Memory B cell (primary cell): Measurements from ENCODE around the gene MYO5A.

Experiments used
- ATAC-seq: fragments of 150-1000 bp; cut with Tn5 transposase; 2 replicates; pipeline ENCODE4 v1.10.0; 2021; ENCODE audit warnings: low read depth, mild to moderate bottlenecking, moderate library complexity
- DNase-seq, 2 donors: peaks; one replicate each; pipeline ENCODE4 v3.0.0; 2022; ENCODE audit warnings: low spot score in 2 of 2
- H3K27ac Mint-ChIP-seq: one replicate; pipeline ENCODE4 v1.8.0; 2022; ENCODE audit warnings: mild to moderate bottlenecking, moderate library complexity, mixed read lengths
- H3K27me3 Mint-ChIP-seq: one replicate; pipeline ENCODE4 v1.8.0; 2022; ENCODE audit warnings: mixed read lengths
- H3K36me3 Mint-ChIP-seq: one replicate; pipeline ENCODE4 v1.8.0; 2022; ENCODE audit warnings: mild to moderate bottlenecking, mixed read lengths
- H3K4me1 Mint-ChIP-seq: one replicate; pipeline ENCODE4 v1.8.0; 2022; ENCODE audit warnings: mixed read lengths
- H3K4me3 Mint-ChIP-seq: one replicate; pipeline ENCODE4 v1.8.0; 2022; ENCODE audit warnings: mild to moderate bottlenecking, moderate library complexity, mixed read lengths
- H3K9me3 Mint-ChIP-seq: one replicate; pipeline ENCODE4 v1.8.0; 2022; ENCODE audit warnings: mixed read lengths

Gene MYO5A

GRCh38 chr15:52308446-52309153 lies 220.1 kb downstream of the MYO5A start:
- DNase-seq (no peak), ATAC-seq (peak; percentile 70)
- Mint-ChIP-seq H3K4me3 (peak overlapping the region; percentile 50), H3K9me3 (no peaks in the 10 kb centered on the region), H3K36me3 (peaks cover 14% of the 10 kb centered on the region), H3K27me3 (no peaks in the 10 kb centered on the region), H3K27ac (peak overlapping the region; percentile 65), H3K4me1 (peaks cover 23% of the 10 kb centered on the region)

DNA sequence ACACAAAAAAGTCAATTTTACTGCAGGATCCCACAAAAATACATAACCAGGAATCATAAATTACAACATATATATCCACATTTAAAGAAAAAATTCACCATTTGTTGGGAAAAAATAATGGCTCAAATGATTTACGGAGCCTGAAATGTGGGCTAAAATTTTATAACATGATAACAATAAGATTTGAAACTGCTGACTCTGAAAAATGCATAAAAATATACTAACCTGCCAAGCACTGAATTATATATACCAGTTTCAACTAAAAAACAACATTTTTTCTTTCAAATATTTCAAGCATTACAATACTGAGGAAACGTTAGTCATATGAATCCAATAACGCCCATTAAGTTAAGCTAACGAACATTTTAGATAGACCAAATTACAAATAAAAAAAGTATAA lies 220.8 kb downstream of the MYO5A start:
- DNase-seq (no peak), ATAC-seq (no peak)
- Mint-ChIP-seq H3K4me1 (peaks cover 28% of the 10 kb centered on the region), H3K4me3 (no peak overlapping the region), H3K27me3 (no peaks in the 10 kb centered on the region), H3K27ac (no peak overlapping the region), H3K9me3 (no peaks in the 10 kb centered on the region), H3K36me3 (peaks cover 10% of the 10 kb centered on the region)

- no peaks in the 10 kb centered on the region for H3K9me3 Mint-ChIP-seq
- peaks cover 28% of the 10 kb centered on the region for H3K4me1 Mint-ChIP-seq
- ATAC-seq (no peak), DNase-seq (no peak)
- H3K36me3 Mint-ChIP-seq, result peaks cover 8% of the 10 kb centered on the region
- H3K27ac Mint-ChIP-seq, result no peak overlapping the region
- H3K27me3 Mint-ChIP-seq, result no peaks in the 10 kb centered on the region
- no peak overlapping the region for H3K4me3 Mint-ChIP-seq
Observed at GRCh38 chr15:52306270-52306669, 222.4 kb downstream of the MYO5A start.

- H3K4me1 Mint-ChIP-seq, result peaks cover 11% of the 10 kb centered on the region
- H3K27ac Mint-ChIP-seq, result no peak overlapping the region
- peaks cover 4% of the 10 kb centered on the region for H3K36me3 Mint-ChIP-seq
- peaks cover 5% of the 10 kb centered on the region for H3K9me3 Mint-ChIP-seq
- no peak overlapping the region for H3K4me3 Mint-ChIP-seq
- no peak for DNase-seq
- no peaks in the 10 kb centered on the region for H3K27me3 Mint-ChIP-seq
- no peak for ATAC-seq
Observed at GRCh38 chr15:52303093-52303772, 225.4 kb downstream of the MYO5A start.

DNA sequence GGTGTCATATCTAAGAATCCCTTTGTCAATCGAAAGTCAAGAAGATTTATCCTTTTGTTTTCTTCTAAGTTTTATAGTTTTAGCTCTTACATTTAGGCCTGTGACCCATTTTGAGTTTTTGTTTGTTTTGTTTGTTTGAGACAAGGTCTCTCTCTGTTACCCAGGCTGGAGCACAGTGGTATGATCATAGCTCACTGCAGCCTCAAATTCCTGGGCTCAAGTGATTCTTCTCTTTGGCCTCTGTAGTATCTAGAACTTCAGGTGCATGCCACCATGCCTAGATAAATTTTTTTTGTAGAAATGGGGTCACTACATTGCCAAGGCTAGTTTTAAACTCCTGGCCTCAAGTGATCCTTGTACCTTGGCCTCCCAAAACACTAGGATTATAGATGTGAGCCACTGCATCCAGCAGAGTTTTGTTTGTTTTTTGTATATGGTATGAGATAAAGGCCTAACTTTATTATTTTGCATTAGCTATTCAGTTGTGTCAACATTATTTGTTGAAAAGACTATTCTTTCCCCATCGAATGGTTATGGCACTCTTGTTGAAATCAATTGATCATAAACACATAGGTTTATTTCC lies 227.3 kb downstream of the MYO5A start:
- DNase-seq (no peak), ATAC-seq (no peak)
- H3K4me1 Mint-ChIP-seq, result peaks cover 11% of the 10 kb centered on the region
- H3K27ac Mint-ChIP-seq, result no peak overlapping the region
- H3K36me3 Mint-ChIP-seq, result peaks cover 4% of the 10 kb centered on the region
- no peak overlapping the region for H3K4me3 Mint-ChIP-seq
- H3K9me3 Mint-ChIP-seq, result peaks cover 5% of the 10 kb centered on the region
- no peaks in the 10 kb centered on the region for H3K27me3 Mint-ChIP-seq

GRCh38 chr15:52295421-52296001 lies 233.2 kb downstream of the MYO5A start, which contains the start of gene MYO5C:
TSS of gene MYO5C (minus strand) at chr15:52295804. CDS start at chr15:52295636, 168 bp downstream.
- H3K9me3 Mint-ChIP-seq, result peaks cover 5% of the 10 kb centered on the region
- peak within 1 kb of the TSS; percentile 67 for H3K4me3 Mint-ChIP-seq
- peak; percentile 59 for ATAC-seq
- peaks cover 14% of the 10 kb centered on the region for H3K27me3 Mint-ChIP-seq
- peak in 1 of 2 donors; percentile 20 for DNase-seq
- H3K4me1 Mint-ChIP-seq, result peaks cover 28% of the 10 kb centered on the region
- no peak within 1 kb of the TSS for H3K27ac Mint-ChIP-seq
- H3K36me3 Mint-ChIP-seq, result no peaks in the 10 kb centered on the region

DNA sequence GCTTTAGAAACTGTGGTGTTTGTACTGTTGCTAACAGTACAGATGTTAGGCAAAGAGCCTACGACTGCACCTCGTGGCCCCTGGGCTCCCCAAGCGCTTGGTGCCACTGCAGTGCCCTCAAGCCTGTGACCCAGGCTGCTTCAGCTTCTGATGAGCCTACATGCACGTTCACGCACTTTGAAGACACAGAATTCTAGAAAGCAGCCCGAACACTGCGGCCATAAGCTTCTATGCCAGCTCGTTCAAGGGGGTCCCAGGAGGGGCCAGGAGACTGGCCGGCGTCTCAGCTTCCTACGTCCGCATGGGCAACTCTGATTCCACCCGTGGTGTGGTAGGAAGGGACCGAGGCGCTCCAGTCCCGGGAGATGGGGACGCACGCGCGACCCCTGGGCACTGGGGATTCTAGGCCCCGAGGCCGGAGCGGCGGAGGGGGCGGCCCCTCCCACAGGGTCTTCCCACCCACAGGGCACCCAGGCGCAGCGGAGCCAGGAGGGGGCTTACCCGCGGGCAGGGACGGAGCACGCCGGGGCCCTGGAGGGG lies 233.7 kb downstream of the MYO5A start:
- Mint-ChIP-seq H3K27me3 (peaks cover 14% of the 10 kb centered on the region), H3K9me3 (peaks cover under 1% of the 10 kb centered on the region), H3K27ac (no peak overlapping the region), H3K36me3 (no peaks in the 10 kb centered on the region), H3K4me1 (peaks cover 29% of the 10 kb centered on the region), H3K4me3 (peak overlapping the region; percentile 67)
- peak; percentile 16 for ATAC-seq
- peak in 1 of 2 donors; percentile 14 for DNase-seq

GRCh38 chr15:52292780-52293392 lies 235.8 kb downstream of the MYO5A start:
- peaks cover 14% of the 10 kb centered on the region for H3K27me3 Mint-ChIP-seq
- H3K4me1 Mint-ChIP-seq, result peaks cover 29% of the 10 kb centered on the region
- no peak for DNase-seq
- peak; percentile 47 for ATAC-seq
- no peaks in the 10 kb centered on the region for H3K9me3 Mint-ChIP-seq
- no peak overlapping the region for H3K27ac Mint-ChIP-seq
- no peak overlapping the region for H3K4me3 Mint-ChIP-seq
- H3K36me3 Mint-ChIP-seq, result no peaks in the 10 kb centered on the region

- peak; percentile 32 for ATAC-seq
- H3K9me3 Mint-ChIP-seq, result no peaks in the 10 kb centered on the region
- H3K36me3 Mint-ChIP-seq, result no peaks in the 10 kb centered on the region
- DNase-seq, result no peak
- H3K4me3 Mint-ChIP-seq, result peak overlapping the region; percentile 56
- H3K4me1 Mint-ChIP-seq, result peaks cover 29% of the 10 kb centered on the region
- no peak overlapping the region for H3K27ac Mint-ChIP-seq
- H3K27me3 Mint-ChIP-seq, result peaks cover 14% of the 10 kb centered on the region
Observed at GRCh38 chr15:52291204-52291603, 237.5 kb downstream of the MYO5A start.

GRCh38 chr15:52290800-52291199 lies 237.9 kb downstream of the MYO5A start:
- Mint-ChIP-seq H3K4me1 (peaks cover 29% of the 10 kb centered on the region), H3K36me3 (no peaks in the 10 kb centered on the region), H3K4me3 (no peak overlapping the region), H3K27ac (no peak overlapping the region), H3K27me3 (peaks cover 14% of the 10 kb centered on the region), H3K9me3 (no peaks in the 10 kb centered on the region)
- no peak for ATAC-seq
- DNase-seq, result no peak

DNA sequence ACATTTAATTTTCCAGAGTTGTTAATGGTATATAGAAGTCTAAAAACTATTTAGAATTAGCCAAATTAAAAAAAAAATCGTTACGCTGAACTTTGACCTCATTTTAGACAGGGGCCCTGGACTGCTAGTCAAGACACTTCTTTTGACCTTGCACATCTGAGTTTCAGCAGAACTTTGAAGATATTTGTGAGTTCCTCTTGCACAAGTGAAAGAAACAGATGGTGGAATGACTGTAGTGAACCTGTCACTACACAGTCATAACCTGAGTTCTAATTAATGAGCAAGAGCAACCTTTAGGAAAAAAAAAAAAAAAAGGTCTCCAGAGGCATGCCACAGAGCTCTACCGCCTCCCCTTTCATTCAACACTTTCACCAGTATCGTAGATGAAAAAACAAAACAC lies 238.4 kb downstream of the MYO5A start:
- no peak overlapping the region for H3K27ac Mint-ChIP-seq
- no peaks in the 10 kb centered on the region for H3K9me3 Mint-ChIP-seq
- peak; percentile 19 for ATAC-seq

DNA sequence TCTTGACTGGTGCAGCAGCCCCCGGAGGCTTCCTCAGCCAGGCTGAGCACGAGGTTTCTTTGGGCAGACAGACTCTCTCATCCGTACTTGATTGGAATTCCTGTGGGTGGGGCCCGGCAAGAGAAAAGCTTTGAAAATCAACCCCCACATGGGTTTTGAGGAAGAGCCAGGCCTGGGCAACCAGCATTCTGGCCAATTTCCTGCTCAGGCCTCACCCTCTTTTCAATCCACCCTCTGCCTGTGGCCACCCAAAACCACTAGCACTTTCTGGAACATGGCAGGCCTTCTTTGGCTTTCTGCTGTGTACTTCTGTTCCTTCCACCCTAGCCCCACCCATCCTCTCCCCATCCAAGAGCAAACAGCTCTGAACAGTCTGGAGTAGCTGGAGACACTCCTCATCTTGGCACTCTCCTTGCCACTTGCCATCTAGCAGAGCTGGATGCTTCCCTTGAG lies 239.0 kb downstream of the MYO5A start:
- no peak overlapping the region for H3K27ac Mint-ChIP-seq
- peaks cover 29% of the 10 kb centered on the region for H3K4me1 Mint-ChIP-seq
- DNase-seq (no peak), ATAC-seq (no peak)
- no peaks in the 10 kb centered on the region for H3K9me3 Mint-ChIP-seq
- H3K4me3 Mint-ChIP-seq, result no peak overlapping the region
- H3K36me3 Mint-ChIP-seq, result no peaks in the 10 kb centered on the region
- H3K27me3 Mint-ChIP-seq, result peaks cover 13% of the 10 kb centered on the region

More for the DNA sequence above, 238.4 kb downstream of the MYO5A start:
- H3K36me3 Mint-ChIP-seq, result no peaks in the 10 kb centered on the region
- H3K27me3 Mint-ChIP-seq, result peaks cover 13% of the 10 kb centered on the region
- peaks cover 29% of the 10 kb centered on the region for H3K4me1 Mint-ChIP-seq
- no peak for DNase-seq
- H3K4me3 Mint-ChIP-seq, result no peak overlapping the region

DNA sequence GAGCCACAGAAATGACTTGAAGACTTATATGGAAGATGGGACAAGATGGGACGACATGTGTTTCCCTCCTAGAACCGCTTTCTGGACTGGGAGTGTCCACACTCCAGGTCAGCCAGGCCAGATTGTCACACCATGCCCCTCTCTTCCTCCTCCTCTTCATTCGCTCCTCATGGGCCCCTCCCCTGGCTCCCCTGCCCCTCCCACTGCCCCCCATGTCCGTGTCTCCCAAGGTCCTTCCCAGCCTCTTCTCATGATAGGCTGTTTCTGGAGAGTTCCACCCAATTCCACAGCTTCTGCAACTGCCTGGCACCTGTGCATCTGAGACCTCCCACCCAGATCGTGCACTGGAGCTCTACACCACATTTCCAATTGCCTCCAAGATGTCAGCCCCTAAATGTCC lies 239.7 kb downstream of the MYO5A start:
- no peak overlapping the region for H3K4me3 Mint-ChIP-seq
- H3K9me3 Mint-ChIP-seq, result no peaks in the 10 kb centered on the region
- H3K4me1 Mint-ChIP-seq, result peaks cover 26% of the 10 kb centered on the region
- no peak overlapping the region for H3K27ac Mint-ChIP-seq
- H3K27me3 Mint-ChIP-seq, result peaks cover 11% of the 10 kb centered on the region
- no peaks in the 10 kb centered on the region for H3K36me3 Mint-ChIP-seq
- no peak for ATAC-seq
- DNase-seq, result no peak
